GM12801 (cell line): ENCODE data around the gene DUOXA1.

ENCODE experiments used
- TF ChIP-seq, protein P1 (sequence below): IDR thresholded peaks from one replicate; pipeline ENCODE4 v1.5.1; 2011; ENCODE audit warnings: control low read depth; ENCODE audit not compliant: insufficient read length; ENCODE audit errors: extremely low read depth

DUOXA1 gene

DNA sequence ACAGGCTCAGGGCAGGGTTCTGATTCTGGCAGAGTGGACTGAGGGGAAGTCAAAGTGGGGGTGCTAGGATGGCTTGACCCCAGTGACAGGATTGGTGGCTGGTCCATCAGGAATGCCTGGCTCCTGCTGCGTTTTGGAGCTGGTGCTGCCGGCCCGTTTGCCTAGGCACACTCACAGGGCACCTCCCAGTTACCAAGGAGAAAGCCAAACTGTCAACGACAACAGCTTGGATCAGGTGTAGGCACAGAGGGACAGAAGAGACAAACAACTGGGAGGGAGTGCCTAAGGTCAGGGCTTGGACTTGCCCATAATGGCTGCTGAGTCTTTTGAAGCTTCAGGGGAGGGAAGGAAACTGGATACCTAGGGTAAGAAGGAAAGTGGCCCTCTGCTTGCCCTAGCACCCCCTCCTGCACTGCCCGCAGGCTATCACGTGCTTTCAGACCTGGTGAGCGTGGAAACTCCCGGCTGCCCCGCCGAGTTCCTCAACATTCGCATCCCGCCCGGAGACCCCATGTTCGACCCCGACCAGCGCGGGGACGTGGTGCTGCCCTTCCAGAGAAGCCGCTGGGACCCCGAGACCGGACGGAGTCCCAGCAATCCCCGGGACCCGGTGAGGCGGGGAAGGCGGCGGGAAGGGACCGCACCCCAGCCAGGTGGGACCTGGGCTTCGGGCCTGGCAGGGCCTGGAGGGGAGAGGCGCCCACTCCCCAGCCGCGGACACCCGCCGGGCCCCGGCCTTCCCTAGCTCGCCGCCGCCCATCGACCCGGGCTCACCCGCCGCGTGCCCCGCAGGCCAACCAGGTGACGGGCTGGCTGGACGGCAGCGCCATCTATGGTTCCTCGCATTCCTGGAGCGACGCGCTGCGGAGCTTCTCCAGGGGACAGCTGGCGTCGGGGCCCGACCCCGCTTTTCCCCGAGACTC, 5.3 kb upstream of the DUOXA1 start:
- TF ChIP-seq, protein P1, sequence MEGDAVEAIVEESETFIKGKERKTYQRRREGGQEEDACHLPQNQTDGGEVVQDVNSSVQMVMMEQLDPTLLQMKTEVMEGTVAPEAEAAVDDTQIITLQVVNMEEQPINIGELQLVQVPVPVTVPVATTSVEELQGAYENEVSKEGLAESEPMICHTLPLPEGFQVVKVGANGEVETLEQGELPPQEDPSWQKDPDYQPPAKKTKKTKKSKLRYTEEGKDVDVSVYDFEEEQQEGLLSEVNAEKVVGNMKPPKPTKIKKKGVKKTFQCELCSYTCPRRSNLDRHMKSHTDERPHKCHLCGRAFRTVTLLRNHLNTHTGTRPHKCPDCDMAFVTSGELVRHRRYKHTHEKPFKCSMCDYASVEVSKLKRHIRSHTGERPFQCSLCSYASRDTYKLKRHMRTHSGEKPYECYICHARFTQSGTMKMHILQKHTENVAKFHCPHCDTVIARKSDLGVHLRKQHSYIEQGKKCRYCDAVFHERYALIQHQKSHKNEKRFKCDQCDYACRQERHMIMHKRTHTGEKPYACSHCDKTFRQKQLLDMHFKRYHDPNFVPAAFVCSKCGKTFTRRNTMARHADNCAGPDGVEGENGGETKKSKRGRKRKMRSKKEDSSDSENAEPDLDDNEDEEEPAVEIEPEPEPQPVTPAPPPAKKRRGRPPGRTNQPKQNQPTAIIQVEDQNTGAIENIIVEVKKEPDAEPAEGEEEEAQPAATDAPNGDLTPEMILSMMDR: no peak

DNA sequence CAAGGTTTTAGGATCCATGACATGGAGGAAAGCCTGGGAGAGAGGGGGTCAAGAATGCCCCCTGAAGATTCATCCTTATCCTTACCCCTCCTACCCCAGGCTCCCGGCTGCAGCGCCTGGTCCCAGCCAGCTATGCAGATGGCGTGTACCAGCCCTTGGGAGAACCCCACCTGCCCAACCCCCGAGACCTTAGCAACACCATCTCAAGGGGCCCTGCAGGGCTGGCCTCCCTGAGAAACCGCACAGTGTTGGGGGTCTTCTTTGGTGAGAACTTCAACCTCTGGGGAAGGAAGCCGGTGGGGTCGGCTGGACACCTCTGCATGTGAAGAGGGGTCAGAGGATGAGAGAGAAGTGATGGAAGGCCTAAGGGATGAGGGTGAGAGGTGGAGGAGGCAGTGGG, 4.4 kb upstream of the DUOXA1 start:
- TF ChIP-seq, protein P1: no peak

DNA sequence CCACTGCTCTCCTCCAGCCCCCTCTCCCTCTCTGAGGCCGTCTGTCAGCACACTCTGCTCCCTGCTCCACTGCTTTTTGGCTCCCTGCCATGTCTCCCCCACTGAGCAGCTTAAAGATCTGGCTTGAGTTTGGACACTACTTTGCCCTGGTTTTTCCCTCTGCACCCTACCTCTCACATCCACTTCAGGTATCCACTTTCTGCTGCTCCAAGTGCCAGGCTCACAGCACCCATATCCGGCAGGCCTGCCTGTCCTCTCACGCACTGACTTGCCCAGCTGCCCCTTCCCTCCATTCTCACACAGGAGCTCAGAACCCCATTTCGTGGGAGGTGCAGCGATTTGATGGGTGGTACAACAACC, 3.9 kb upstream of the DUOXA1 start:
- TF ChIP-seq, protein P1: no peak

DNA sequence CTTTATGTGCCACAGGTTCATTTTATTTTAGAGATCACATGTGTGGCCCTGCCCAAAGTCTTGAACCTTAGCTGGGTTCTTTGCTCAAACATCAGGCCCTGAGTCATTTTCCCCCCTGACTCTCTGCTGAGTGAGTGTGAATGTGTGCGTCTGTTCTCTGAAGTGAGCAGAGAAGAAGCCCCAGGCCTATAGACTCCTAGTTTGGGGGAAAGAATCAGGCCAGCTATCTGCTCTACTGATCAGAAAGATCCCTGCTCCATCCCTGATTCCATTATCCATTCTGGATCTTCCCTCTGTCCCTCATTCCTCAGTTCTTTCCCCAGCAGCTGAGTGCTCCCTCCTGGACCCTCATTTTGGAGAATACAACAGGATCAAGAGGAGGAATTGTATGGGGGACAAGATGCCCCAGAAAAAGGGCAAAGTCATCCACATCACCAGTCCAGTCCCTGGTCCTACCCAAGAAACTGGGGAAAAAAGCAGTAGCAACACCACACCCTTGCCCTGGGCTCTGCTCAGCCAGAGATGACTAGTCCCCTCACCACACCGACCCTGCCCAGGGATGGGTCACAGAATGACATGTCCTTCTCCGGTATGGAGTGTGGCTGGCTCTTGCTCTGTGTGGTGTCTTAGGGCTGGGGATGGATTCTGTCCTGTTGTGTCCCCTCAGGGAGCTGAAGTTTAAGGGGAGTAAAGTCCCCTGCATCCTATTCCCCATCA, 3.3 kb upstream of the DUOXA1 start:
- TF ChIP-seq, protein P1: no peak

DNA sequence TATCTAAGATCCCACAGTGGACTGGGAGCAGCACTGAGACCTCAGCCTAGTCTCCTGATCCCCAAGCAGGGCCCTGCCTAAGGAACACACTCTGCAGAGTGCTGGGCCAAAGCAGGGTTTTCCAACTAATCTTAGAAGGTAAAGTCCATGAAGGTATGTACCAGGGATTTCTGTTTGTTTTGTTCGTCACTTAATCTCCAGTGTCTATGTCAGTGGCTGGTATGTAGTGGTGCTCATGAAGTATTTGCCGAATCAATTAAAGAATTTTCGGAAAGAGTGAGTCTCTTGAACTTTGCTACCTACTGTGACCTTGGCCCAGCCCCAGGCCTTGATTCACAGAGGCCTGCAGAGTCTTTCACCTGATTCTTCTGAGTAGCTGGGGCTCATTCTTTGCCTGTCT, 1.8 kb upstream of the DUOXA1 start:
- TF ChIP-seq, protein P1: no peak

DNA sequence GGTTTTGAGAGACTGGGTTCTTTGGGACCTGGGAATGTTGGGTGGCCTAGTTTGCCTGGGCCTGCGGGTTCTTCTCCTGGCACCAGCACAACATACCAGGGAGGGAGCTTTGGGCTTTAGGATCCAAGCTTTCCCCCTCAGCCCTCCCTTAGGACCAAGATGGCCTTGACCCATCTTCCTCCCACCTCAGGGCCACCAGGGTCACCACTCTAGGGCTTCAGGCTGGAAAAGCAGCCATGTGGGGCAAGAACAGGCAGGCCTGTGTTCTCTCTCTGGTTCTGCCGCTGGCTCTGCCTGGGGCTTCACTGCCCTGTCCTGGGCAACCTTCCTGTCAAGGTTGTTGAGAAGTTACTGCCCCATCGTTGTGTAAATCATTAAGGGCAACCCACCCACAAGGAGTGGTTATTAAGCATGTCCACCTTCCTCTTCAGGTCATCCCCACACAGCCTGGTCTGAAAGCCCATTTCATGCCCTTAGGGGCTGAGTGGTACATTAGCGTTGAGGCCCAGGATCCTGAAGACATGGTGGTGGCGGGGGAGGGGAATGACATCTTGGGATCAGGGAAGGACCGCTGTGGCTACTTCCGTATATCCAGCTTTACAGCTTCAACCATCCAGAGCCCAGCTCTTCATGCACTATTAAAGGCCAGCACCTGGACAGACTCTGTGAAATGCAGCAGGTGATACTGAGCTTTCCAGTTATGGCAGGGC, 767 bp upstream of the DUOXA1 start:
- TF ChIP-seq, protein P1: no peak
